K562 (cell line): ENCODE results near the gene CASTOR1. TPM values are rescaled to one million over a fixed set of nuclear protein-coding genes. Genes with fewer than 3 reads are reported as not detected.

ENCODE experiments used
- ATAC-seq: fragments of 200-7000 bp; cut with Tn5 transposase; 3 replicates; pipeline ENCODE4 v1.9.1; 2020; ENCODE audit warnings: moderate library complexity
- BruUV-seq: library from RNA; stranded (reverse); fragments of 400-500 nt; replicated peaks from 2 replicates; lab custom pipeline; 2021; lab: Mats Ljungman, UMichigan
- CTCF ChIA-PET: fragments of 300-600 bp; formaldehyde crosslinking; extraction: SDS; loops from one replicate; lab custom pipeline; 2021; ENCODE audit warnings: low intra/inter-chr PET ratio; lab: Yijun Ruan, JAX
- POLR2A ChIA-PET: fragments of 300-600, 350-650 bp; sonication (Branson Sonifier 250); formaldehyde crosslinking; extraction: SDS; loops from one replicate; lab custom pipeline; 2021; ENCODE audit warnings: antibody characterized with exemption, inconsistent platforms; lab: Yijun Ruan, JAX
- DNase-seq, 4 experiments: peaks; one replicate each; pipeline versions ENCODE4 v3.0.0 to v3.0.0-alpha.2; 2011 to 2018; ENCODE audit warnings: low spot score in 3 of 4, mixed read lengths in 3 of 4; ENCODE audit errors: extremely low read depth in 1 of 4
- FAIRE-seq: peaks from 2 replicates; lab custom pipeline; 2011; peaks lifted over from hg19 to GRCh38; lab: Jason Lieb, UNC
- H2AFZ ChIP-seq: 2 replicates; pipeline ENCODE4 v1.6.0; 2011; ENCODE audit warnings: low read depth, low read length, control low read depth, inconsistent platforms
- H3K27ac ChIP-seq: fragments of 200-600 bp; 3 replicates; pipeline ENCODE4 v1.8.0; 2011; ENCODE audit warnings: low read depth, mild to moderate bottlenecking, control low read depth, inconsistent platforms, low read length, moderate library complexity, mixed read lengths; ENCODE audit errors: extremely low read depth
- H3K27me3 ChIP-seq, 2 experiments: fragments of 300-600 bp in 1 of 2; 2 replicates in 1 of 2; 3 replicates in 1 of 2; pipeline versions ENCODE4 v1.6.0 to v1.8.0; 2011; ENCODE audit warnings: inconsistent platforms in 2 of 2, low read length in 2 of 2, mild to moderate bottlenecking in 1 of 2, mixed read lengths in 1 of 2, moderate library complexity in 1 of 2; ENCODE audit not compliant: control insufficient read depth in 2 of 2, insufficient read depth in 2 of 2
- H3K36me3 ChIP-seq: fragments of 300-600 bp; 3 replicates; pipeline ENCODE4 v1.8.0; 2011; ENCODE audit warnings: mild to moderate bottlenecking, low read length, inconsistent platforms; ENCODE audit not compliant: control insufficient read depth, insufficient read depth
- H3K4me1 ChIP-seq, 2 experiments: fragments of 200-600 bp in 1 of 2; replicated peaks in 1 of 2; 2 replicates in 1 of 2; 3 replicates in 1 of 2; pipeline versions ENCODE4 v1.5.1 to v1.8.0; 2011; ENCODE audit warnings: inconsistent platforms in 2 of 2, low read length in 2 of 2, mild to moderate bottlenecking in 1 of 2, mixed read lengths in 1 of 2, moderate library complexity in 1 of 2; ENCODE audit not compliant: control insufficient read depth in 2 of 2, insufficient read depth in 2 of 2
- H3K4me2 ChIP-seq: 2 replicates; pipeline ENCODE4 v1.6.1; 2011; ENCODE audit warnings: low read length, control low read depth, inconsistent platforms, mixed read lengths; ENCODE audit not compliant: insufficient read depth
- H3K4me3 ChIP-seq: fragments of 200-600 bp; sonication (generic), shearing (Covaris generic); 2 replicates; pipeline ENCODE4 v1.5.1; 2016; ENCODE audit warnings: control low read depth, inconsistent platforms
- H3K79me2 ChIP-seq: fragments of 200-600 bp; 3 replicates; pipeline ENCODE4 v1.8.0; 2011; ENCODE audit warnings: low read length, inconsistent platforms; ENCODE audit not compliant: control insufficient read depth, insufficient read depth
- H3K9ac ChIP-seq, 2 experiments: 2 replicates each; pipeline versions ENCODE4 v1.6.0 to v1.6.1; 2011; ENCODE audit warnings: low read depth in 2 of 2, low read length in 2 of 2, control low read depth in 1 of 2, inconsistent platforms in 1 of 2, mild to moderate bottlenecking in 1 of 2, mixed read lengths in 1 of 2; ENCODE audit not compliant: insufficient read depth in 1 of 2
- H3K9me1 ChIP-seq: one replicate; pipeline ENCODE4 v1.6.0; 2011; ENCODE audit warnings: inconsistent platforms, mild to moderate bottlenecking, low read length, moderate library complexity; ENCODE audit not compliant: control insufficient read depth, insufficient read depth
- H3K9me3 ChIP-seq: replicated peaks from 2 replicates; pipeline ENCODE4 v1.5.1; 2011; ENCODE audit warnings: low read depth, low read length, inconsistent platforms; ENCODE audit not compliant: control insufficient read depth, insufficient read depth
- H4K20me1 ChIP-seq: replicated peaks from 2 replicates; pipeline ENCODE4 v1.6.1; 2011; ENCODE audit warnings: low read length, inconsistent platforms, mixed read lengths; ENCODE audit not compliant: control insufficient read depth, insufficient read depth
- BCOR ChIP-seq: fragments of 450-650 bp; IDR thresholded peaks from 2 replicates; pipeline ENCODE4 v1.6.1; 2016
- CTBP1 ChIP-seq: fragments of 450-650 bp; IDR thresholded peaks from 2 replicates; pipeline ENCODE4 v1.6.1; 2016; ENCODE audit warnings: borderline replicate concordance
- GATAD2A ChIP-seq: fragments of 450-650 bp; IDR thresholded peaks from 2 replicates; pipeline ENCODE4 v1.6.1; 2017
- HDAC1 ChIP-seq, 2 experiments: fragments of 450-650 bp; IDR thresholded peaks; 2 replicates each; pipeline ENCODE4 v1.6.1; 2016 to 2017; ENCODE audit warnings: inconsistent platforms in 1 of 2, mild to moderate bottlenecking in 1 of 2, moderate library complexity in 1 of 2
- HMG20B ChIP-seq: fragments of 250-450 bp; sonication (Bioruptor Pico); IDR thresholded peaks from 2 replicates; pipeline ENCODE4 v1.5.0; 2021; ENCODE audit warnings: mild to moderate bottlenecking
- IRF2 ChIP-seq: sonication (generic); formaldehyde crosslinking; IDR thresholded peaks from 2 replicates; pipeline ENCODE4 v1.8.1; 2022; ENCODE audit warnings: mild to moderate bottlenecking, missing genetic modification reagents
- KLF1 ChIP-seq: fragments of 450-650 bp; IDR thresholded peaks from 2 replicates; pipeline ENCODE4 v1.6.1; 2016; ENCODE audit warnings: missing genetic modification characterization, missing compliant biosample characterization
- LCOR ChIP-seq: sonication (generic); formaldehyde crosslinking; IDR thresholded peaks from 2 replicates; pipeline ENCODE4 v1.8.0; 2022; ENCODE audit warnings: mild to moderate bottlenecking, missing genetic modification reagents
- POLR2AphosphoS5 ChIP-seq: IDR thresholded peaks from 2 replicates; pipeline ENCODE4 v1.6.1; 2011; ENCODE audit warnings: mild to moderate bottlenecking, low read depth, low read length, moderate library complexity; ENCODE audit not compliant: control insufficient read depth, insufficient read depth
- PURB ChIP-seq: sonication (generic); formaldehyde crosslinking; IDR thresholded peaks from 2 replicates; pipeline ENCODE4 v1.9.0; 2021; ENCODE audit warnings: low read depth, mild to moderate bottlenecking, missing genetic modification reagents
- RAD51 ChIP-seq: fragments of 450-650 bp; IDR thresholded peaks from 2 replicates; pipeline ENCODE4 v1.7.1; 2016; ENCODE audit warnings: low read depth, mild to moderate bottlenecking, borderline replicate concordance
- SMARCE1 ChIP-seq: fragments of 450-650 bp; IDR thresholded peaks from 2 replicates; pipeline ENCODE4 v1.7.1; 2016; ENCODE audit warnings: mild to moderate bottlenecking
- ZNF586 ChIP-seq: fragments of 450-650 bp; formaldehyde crosslinking; conservative IDR thresholded peaks from 2 replicates; pipeline ENCODE4 v1.4.0; 2020; ENCODE audit warnings: mild to moderate bottlenecking, moderate library complexity
- WGBS: fragments of 100-300 bp; shearing (Covaris generic); methylation state at CpG from one replicate; pipeline ENCODE4 v1.1.6; 2016; ENCODE audit warnings: low coverage, mixed read lengths; ENCODE audit not compliant: insufficient coverage; ENCODE audit errors: missing lambda C conversion rate; 5-methylcytosine and 5-hydroxymethylcytosine counted together
- in situ Hi-C: fragments of 300-500 bp; cut with MboI; formaldehyde crosslinking; loops from 4 replicates; pipeline ENCODE4 v1.15.0; 2018; ENCODE audit warnings: inconsistent platforms, mixed read lengths
- intact Hi-C: fragments of 100-400 bp; cut with micrococcal nuclease; formaldehyde crosslinking; loops from 2 replicates; pipeline ENCODE4 v1.14.2; 2022
- polyA plus RNA-seq, 8 experiments: library from polyadenylated mRNA; depleted of rRNA in 4 of 8; stranded (reverse) in 5 of 8; unstranded in 3 of 8; fragments of >200 nt; fragmentation: Nextera tagmentation in 2 of 8; fragmentation: Illumina TruSeq in 1 of 8; extraction: Ambion mirVana in 2 of 8; extraction: Trizol in 1 of 8; gene quantifications; 2 replicates each; pipeline versions ENCODE4 v1.2.1 to v1.2.3, GENCODE V29; 2011 to 2014; ENCODE audit warnings: inconsistent platforms in 1 of 8, missing spikeins in 1 of 8
- total RNA-seq, 7 experiments: library from RNA; depleted of rRNA in 6 of 7; stranded (reverse); fragments of >200 nt in 6 of 7; fragmentation: Illumina TruSeq in 2 of 7; extraction: Trizol in 2 of 7; gene quantifications; 2 replicates each; pipeline versions ENCODE4 v1.2.1 to v1.2.3, GENCODE V29; 2011 to 2021; ENCODE audit warnings: low replicate concordance in 1 of 7
- TF ChIP-seq, protein P1 (sequence below): sonication (generic); formaldehyde crosslinking; IDR thresholded peaks from 2 replicates; pipeline ENCODE4 v1.8.0; 2022; ENCODE audit warnings: missing genetic modification reagents, mild to moderate bottlenecking, borderline replicate concordance
- TF ChIP-seq, protein P2 (sequence below), 3 experiments: IDR thresholded peaks in 2 of 3; conservative IDR thresholded peaks in 1 of 3; 2 replicates each; pipeline ENCODE4 v1.5.1; 2011 to 2012; ENCODE audit warnings: low read length in 3 of 3, mild to moderate bottlenecking in 3 of 3, control low read depth in 2 of 3, improper control_type of control experiment in 1 of 3, inconsistent platforms in 1 of 3, low read depth in 1 of 3, mixed read lengths in 1 of 3, moderate library complexity in 1 of 3; ENCODE audit not compliant: insufficient read depth in 2 of 3
- TF ChIP-seq, protein P3 (sequence below): IDR thresholded peaks from 2 replicates; pipeline ENCODE4 v1.6.1; 2016; ENCODE audit warnings: missing genetic modification characterization, missing compliant biosample characterization

The CASTOR1 gene
- total and polyA plus RNA-seq, 9 of the 15 experiments (the other 6 are each of a cell fraction or from before 2014, with no cell fraction given) = 0.35 to 2.6 (median 1.1) TPM

DNA sequence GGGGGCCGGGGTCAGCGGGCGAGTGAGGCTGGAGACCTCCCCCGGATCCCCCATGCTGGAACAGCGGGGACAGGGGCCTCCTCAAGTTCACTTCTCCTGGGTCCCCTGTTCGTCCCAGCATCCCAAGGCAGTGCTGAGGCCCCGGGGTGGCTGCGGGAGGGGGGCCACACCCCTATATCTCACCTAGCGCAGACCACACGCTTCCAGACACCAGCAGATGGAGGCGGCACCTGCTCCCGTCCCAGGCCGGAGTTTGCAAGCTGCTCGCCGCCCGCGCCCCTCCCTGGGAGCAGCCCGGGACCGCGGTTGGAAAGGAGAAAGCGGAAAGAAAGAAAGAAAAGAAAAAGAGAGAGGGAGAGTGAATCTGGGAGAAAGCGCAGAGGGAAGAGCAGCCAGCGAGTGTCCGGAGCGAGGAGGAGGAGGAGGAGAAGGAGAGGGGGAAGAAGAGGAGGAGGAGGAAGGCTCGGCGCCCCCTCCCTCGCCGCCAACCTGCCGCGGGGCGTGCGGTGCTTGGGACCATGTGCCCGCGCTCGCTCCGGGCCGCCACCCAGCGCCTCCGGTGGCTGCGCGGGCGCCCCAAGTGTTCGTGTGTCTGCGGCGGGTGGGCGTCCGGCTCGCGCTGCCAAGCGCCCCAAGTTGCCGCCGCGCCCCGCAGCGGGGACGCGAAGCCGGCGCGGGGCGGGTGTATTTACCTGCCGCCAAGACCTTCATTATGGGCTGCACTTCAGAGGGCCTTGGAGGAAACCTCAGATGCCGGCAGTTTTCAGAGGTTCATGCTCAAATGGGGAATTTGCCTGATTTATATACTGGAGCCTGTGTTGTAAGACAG lies 43.1 kb downstream of the CASTOR1 start, which contains the start of gene LIF:
LIF (minus strand) TSS at position 775 of the 829 bp plus-strand sequence; CDS start at position 711, 64 bp downstream.
- Histone ChIP-seq H3K4me1 (peaks cover 0 to 28% of the 10 kb centered on the region in 2 experiments; a peak in 2 of 5 replicates), H4K20me1 (0 out of 2 replicates have a peak, but pooled peaks cover 4% of the 10 kb centered on the region), H3K9ac (peak within 1 kb of the TSS in 1 of 2 experiments; percentile 81; a peak in 2 of 4 replicates), H3K27ac (no peak within 1 kb of the TSS), H3K9me3 (no peaks in the 10 kb centered on the region), H3K36me3 (no peaks in the 10 kb centered on the region), H2AFZ (peak within 1 kb of the TSS; percentile 50; the same call in 1 of the 2 replicates), H3K4me3 (peak within 1 kb of the TSS; percentile 22), H3K4me2 (peak within 1 kb of the TSS; percentile 55), H3K9me1 (no peaks in the 10 kb centered on the region), H3K27me3 (peaks cover 0 to 39% of the 10 kb centered on the region in 2 experiments; a peak in 2 of 5 replicates), H3K79me2 (no peaks in the 10 kb centered on the region)
- in situ Hi-C loops = no loop called here
- no TSS peak for BruUV-seq
- POLR2A ChIA-PET = no interaction called here
- WGBS = 0% methylated on average over 3 of the region's 64 CpGs
- no peak for FAIRE-seq
- CTCF ChIA-PET = no interaction called here
- intact Hi-C loops = no loop called here
- peak; percentile 18 to 65 (median 43) for DNase-seq
- ATAC-seq = peak; percentile 60
- TF ChIP-seq BCOR (peak; percentile 29; the same call in 1 of the 2 replicates), POLR2AphosphoS5 (no peak), CTBP1 (no peak), IRF2 (CRISPR knock-in tag) (no peak), LCOR (CRISPR knock-in tag) (no peak), HDAC1 (IDR thresholded peaks at IDR 0.05) (peak in 1 of 2 experiments; percentile 30; a peak in 1 of 4 replicates), SMARCE1 (no peak), RAD51 (no peak), KLF1 (no peak), HMG20B (CRISPR knock-in tag) (no peak), PURB (CRISPR knock-in tag) (no peak), ZNF586 (no peak), GATAD2A (0 out of 2 replicates have a peak, but pooled peaks have one; percentile 28)
- TF ChIP-seq, protein P1, sequence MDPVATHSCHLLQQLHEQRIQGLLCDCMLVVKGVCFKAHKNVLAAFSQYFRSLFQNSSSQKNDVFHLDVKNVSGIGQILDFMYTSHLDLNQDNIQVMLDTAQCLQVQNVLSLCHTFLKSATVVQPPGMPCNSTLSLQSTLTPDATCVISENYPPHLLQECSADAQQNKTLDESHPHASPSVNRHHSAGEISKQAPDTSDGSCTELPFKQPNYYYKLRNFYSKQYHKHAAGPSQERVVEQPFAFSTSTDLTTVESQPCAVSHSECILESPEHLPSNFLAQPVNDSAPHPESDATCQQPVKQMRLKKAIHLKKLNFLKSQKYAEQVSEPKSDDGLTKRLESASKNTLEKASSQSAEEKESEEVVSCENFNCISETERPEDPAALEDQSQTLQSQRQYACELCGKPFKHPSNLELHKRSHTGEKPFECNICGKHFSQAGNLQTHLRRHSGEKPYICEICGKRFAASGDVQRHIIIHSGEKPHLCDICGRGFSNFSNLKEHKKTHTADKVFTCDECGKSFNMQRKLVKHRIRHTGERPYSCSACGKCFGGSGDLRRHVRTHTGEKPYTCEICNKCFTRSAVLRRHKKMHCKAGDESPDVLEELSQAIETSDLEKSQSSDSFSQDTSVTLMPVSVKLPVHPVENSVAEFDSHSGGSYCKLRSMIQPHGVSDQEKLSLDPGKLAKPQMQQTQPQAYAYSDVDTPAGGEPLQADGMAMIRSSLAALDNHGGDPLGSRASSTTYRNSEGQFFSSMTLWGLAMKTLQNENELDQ (CRISPR knock-in tag) = no peak
- TF ChIP-seq, protein P2, sequence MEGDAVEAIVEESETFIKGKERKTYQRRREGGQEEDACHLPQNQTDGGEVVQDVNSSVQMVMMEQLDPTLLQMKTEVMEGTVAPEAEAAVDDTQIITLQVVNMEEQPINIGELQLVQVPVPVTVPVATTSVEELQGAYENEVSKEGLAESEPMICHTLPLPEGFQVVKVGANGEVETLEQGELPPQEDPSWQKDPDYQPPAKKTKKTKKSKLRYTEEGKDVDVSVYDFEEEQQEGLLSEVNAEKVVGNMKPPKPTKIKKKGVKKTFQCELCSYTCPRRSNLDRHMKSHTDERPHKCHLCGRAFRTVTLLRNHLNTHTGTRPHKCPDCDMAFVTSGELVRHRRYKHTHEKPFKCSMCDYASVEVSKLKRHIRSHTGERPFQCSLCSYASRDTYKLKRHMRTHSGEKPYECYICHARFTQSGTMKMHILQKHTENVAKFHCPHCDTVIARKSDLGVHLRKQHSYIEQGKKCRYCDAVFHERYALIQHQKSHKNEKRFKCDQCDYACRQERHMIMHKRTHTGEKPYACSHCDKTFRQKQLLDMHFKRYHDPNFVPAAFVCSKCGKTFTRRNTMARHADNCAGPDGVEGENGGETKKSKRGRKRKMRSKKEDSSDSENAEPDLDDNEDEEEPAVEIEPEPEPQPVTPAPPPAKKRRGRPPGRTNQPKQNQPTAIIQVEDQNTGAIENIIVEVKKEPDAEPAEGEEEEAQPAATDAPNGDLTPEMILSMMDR (IDR thresholded peaks at IDR 0.05 in 2 of 3, conservative IDR thresholded peaks at IDR 0.05 in 1 of 3; ENCODE audit: insufficient read depth in 2 of 3, low read depth in 1 of 3, low read length in 3 of 3) = peak in 1 of 3 experiments; percentile 26; a peak in 1 of 6 replicates
- TF ChIP-seq, protein P3, sequence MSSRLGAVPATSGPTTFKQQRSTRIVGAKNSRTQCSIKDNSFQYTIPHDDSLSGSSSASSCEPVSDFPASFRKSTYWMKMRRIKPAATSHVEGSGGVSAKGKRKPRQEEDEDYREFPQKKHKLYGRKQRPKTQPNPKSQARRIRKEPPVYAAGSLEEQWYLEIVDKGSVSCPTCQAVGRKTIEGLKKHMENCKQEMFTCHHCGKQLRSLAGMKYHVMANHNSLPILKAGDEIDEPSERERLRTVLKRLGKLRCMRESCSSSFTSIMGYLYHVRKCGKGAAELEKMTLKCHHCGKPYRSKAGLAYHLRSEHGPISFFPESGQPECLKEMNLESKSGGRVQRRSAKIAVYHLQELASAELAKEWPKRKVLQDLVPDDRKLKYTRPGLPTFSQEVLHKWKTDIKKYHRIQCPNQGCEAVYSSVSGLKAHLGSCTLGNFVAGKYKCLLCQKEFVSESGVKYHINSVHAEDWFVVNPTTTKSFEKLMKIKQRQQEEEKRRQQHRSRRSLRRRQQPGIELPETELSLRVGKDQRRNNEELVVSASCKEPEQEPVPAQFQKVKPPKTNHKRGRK (tag) = peak; percentile 91
